Activated naive CD4-positive, alpha-beta T cell treated with anti-CD3 and anti-CD28 coated beads for 36 hours (primary cell): ENCODE data around the gene IFIT3. TPM values are rescaled to one million over a fixed set of nuclear protein-coding genes. Genes with fewer than 3 reads are reported as not detected.
"Not testable (repeated sequence)": the region's sequence is repeated elsewhere in the genome, so short reads cannot be mapped to it uniquely, and the experiment has no call there.

Experiments used
- CTCF ChIA-PET: fragments of 350-600 bp; sonication (Branson Sonifier 250); formaldehyde crosslinking; loops from one replicate; lab custom pipeline; 2021; ENCODE audit warnings: antibody characterized with exemption; lab: Charles Lee
- DNase-seq: peaks from one replicate; pipeline ENCODE4 v3.0.0-alpha.2; 2020
- H3K27ac Mint-ChIP-seq: one replicate; pipeline ENCODE4 v1.8.0; 2021; ENCODE audit warnings: mild to moderate bottlenecking, mixed read lengths
- H3K27me3 Mint-ChIP-seq: one replicate; pipeline ENCODE4 v1.8.0; 2021; ENCODE audit warnings: low read depth, mixed read lengths
- H3K36me3 Mint-ChIP-seq: one replicate; pipeline ENCODE4 v1.8.0; 2021; ENCODE audit warnings: low read depth, mixed read lengths
- H3K4me1 Mint-ChIP-seq: one replicate; pipeline ENCODE4 v1.8.0; 2021; ENCODE audit warnings: low read depth, mixed read lengths
- H3K4me3 Mint-ChIP-seq: one replicate; pipeline ENCODE4 v1.8.0; 2021; ENCODE audit warnings: mild to moderate bottlenecking, moderate library complexity, mixed read lengths
- H3K9me3 Mint-ChIP-seq: one replicate; pipeline ENCODE4 v1.8.0; 2021; ENCODE audit warnings: mixed read lengths
- intact Hi-C: fragments of 100-400 bp; cut with micrococcal nuclease; formaldehyde crosslinking; loops from one replicate; pipeline ENCODE4 v1.15.1; 2023
- total RNA-seq, 2 experiments: library from RNA; stranded (reverse); gene quantifications; one replicate each; pipeline ENCODE4 v1.2.3, GENCODE V29; 2021

IFIT3 gene
- total RNA-seq, 2 experiments from 2014 or later = 13.9 to 14.4 TPM

DNA sequence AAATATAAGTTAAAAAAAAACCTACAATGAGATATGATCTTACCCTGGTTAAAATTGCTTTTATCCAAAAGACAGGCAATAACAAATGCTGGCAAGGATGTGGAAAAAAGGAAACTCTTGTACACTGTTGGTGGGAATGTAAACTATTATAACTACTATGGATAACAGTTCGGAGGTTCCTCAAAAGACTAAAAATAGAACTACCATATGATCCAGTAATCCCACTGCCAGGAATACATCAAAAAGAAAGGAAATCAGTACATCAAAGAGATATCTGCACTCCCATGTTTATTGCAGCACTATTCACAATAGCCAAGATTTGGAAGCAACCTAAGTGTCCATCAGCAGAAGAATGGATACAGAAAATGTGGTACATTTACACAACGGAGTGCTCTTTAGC, 1.9 kb upstream of the IFIT3 start:
- H3K27ac Mint-ChIP-seq, DNase-seq, intact Hi-C loops, H3K36me3 Mint-ChIP-seq, H3K4me3 Mint-ChIP-seq, H3K9me3 Mint-ChIP-seq, CTCF ChIA-PET, H3K27me3 Mint-ChIP-seq: not testable (repeated sequence)
- H3K4me1 Mint-ChIP-seq = peaks cover 22% of the 10 kb centered on the region

DNA sequence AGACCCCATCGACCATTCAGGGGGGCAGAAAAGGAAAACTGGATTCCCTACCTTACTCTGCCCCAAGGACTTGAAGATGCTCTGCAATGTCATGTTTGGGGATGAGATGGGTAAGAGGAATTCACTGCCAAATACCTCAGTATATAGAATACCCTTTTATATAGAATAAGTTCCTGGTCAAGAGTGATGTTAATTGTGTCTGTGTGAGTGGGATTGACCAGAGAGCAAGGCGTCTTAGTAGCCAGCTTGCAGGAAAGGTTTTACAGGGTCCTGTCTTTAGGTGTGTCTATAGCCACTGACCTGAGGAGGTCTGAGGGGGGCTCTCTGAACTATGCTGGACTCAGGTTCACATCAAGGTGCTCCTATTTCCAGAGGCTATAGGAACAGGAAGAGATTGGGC, 1.4 kb downstream of the IFIT3 start:
- CTCF ChIA-PET = no interaction called here
- no peak overlapping the region for H3K4me3 Mint-ChIP-seq
- H3K27me3 Mint-ChIP-seq = peaks cover 2% of the 10 kb centered on the region
- no peak overlapping the region for H3K27ac Mint-ChIP-seq
- intact Hi-C loops = no loop called here
- no peak for DNase-seq
- H3K4me1 Mint-ChIP-seq = peaks cover 51% of the 10 kb centered on the region
- H3K36me3 Mint-ChIP-seq = no peaks in the 10 kb centered on the region
- H3K9me3 Mint-ChIP-seq = no peaks in the 10 kb centered on the region

DNA sequence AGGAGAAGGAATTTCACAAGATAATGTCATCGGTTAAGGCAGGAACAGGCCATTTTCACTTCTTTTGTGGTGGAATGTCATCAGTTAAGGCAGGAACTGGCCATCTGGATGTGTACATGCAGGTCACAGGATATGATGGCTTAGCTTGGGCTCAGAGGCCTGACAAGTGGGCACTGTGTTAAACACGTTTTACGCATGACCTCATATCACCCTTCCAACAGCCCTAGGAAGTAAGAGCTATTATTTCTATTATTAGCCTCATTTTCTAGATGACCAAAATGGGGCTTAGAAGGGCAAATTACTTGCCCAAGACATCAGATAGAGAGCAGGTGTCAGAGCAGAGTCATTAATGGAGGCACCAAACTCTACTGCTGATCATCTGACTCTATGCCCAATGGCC, 2.2 kb downstream of the IFIT3 start:
- H3K27me3 Mint-ChIP-seq, H3K9me3 Mint-ChIP-seq, H3K4me3 Mint-ChIP-seq, H3K36me3 Mint-ChIP-seq, DNase-seq, CTCF ChIA-PET, H3K27ac Mint-ChIP-seq, intact Hi-C loops: not testable (repeated sequence)
- peaks cover 54% of the 10 kb centered on the region for H3K4me1 Mint-ChIP-seq

DNA sequence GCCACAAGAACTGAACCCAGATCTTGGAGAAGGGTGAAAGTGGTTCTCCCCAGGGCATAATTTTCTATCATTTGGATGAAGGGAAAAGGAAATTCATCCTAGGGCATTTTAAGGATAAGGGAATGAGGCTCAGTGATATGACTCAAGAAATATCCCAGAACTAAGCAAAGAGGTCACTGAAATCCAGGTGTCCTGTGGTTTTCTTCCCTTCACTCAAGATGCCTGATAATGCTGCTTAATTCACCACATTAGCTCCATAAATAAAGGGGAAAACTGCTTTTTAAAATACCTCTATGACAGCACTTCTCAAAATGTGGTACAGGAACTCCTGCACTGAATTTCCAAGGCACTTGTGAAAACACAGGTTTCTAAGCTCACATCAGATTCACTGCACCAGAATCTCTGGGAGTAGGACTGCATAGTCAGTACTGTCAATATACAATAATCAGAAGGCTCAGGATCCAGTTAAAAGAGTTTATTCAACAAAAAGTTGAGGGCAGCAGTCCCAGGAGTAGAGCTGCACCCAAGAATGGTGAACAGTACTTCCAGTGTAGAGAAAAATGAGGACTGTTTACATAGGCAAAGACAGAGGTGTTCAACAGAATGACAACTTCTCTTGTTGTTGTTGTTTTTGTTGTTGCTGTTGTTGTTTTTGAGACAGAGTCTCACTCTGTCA, 2.9 kb downstream of the IFIT3 start:
- no peak for DNase-seq
- no peaks in the 10 kb centered on the region for H3K9me3 Mint-ChIP-seq
- H3K27ac Mint-ChIP-seq = no peak overlapping the region
- H3K27me3 Mint-ChIP-seq = peaks cover 8% of the 10 kb centered on the region
- CTCF ChIA-PET = no interaction called here
- H3K4me1 Mint-ChIP-seq = peaks cover 61% of the 10 kb centered on the region
- H3K36me3 Mint-ChIP-seq = no peaks in the 10 kb centered on the region
- intact Hi-C loops = no loop called here
- no peak overlapping the region for H3K4me3 Mint-ChIP-seq

DNA sequence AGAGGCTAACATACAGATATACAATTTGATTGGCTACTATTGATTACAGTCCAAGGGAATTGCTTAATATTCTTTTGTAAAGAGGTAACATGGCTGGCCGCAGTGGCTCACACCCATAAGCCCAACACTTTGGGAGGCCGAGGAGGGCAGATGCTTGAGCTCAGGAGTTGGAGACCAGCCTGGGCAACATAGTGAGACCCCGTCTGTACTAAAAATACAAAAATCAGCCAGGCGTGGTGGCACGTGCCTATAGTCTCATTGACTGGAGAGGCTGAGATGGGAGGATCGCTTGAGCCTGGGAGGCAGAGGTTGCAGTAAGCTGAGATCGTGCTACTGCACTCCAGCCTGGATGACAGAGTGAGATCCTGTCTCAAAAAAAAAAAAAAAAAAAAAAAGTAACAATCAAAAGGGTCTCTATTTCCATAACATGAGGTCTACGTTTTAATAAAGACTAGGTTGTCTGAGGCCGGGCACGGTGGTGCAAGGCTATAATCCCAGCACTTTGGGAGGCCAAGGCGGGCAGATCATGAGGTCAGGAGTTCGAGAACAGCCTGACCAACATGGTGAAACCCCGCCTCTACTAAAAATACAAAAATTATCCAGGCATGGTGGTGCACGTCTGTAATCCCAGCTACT, 3.8 kb downstream of the IFIT3 start:
- not testable (repeated sequence) for DNase-seq, H3K27me3 Mint-ChIP-seq, H3K36me3 Mint-ChIP-seq, H3K9me3 Mint-ChIP-seq
- H3K4me1 Mint-ChIP-seq = peaks cover 67% of the 10 kb centered on the region
- peak overlapping the region; percentile 41 for H3K27ac Mint-ChIP-seq
- CTCF ChIA-PET = interaction anchor here (1.0 kb wide), 1 partner anchor 18 kb away, joined by 3 read pairs; no protein-coding TSS in a partner anchor
- intact Hi-C loops = loop anchor here (1.0 kb wide), 3 partner anchors 36 to 328 kb away; no protein-coding TSS in a partner anchor
- H3K4me3 Mint-ChIP-seq = peak overlapping the region; percentile 51

DNA sequence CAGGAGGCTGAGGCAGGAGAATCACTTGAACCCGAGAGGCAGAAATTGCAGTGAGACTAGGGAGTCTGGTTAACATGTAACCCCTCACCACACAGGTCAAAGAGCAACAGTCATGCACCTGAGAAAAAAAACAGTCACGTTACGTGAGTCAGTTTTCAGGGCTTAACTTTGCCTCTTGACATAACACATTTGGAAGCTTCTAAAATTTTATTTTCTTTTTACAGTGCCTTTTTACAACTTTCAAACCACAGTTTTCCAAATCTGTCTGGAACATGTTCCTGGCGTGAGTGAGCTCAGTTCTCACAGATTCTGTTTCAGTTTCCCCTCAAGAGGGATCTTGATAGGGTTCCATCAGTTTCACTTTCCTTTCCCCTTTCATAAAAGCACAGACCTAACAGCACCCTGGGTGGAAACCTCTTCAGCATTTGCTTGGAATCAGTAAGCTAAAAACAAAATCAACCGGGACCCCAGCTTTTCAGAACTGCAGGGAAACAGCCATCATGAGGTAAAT, 4.4 kb downstream of the IFIT3 start:
- no peaks in the 10 kb centered on the region for H3K36me3 Mint-ChIP-seq

DNA sequence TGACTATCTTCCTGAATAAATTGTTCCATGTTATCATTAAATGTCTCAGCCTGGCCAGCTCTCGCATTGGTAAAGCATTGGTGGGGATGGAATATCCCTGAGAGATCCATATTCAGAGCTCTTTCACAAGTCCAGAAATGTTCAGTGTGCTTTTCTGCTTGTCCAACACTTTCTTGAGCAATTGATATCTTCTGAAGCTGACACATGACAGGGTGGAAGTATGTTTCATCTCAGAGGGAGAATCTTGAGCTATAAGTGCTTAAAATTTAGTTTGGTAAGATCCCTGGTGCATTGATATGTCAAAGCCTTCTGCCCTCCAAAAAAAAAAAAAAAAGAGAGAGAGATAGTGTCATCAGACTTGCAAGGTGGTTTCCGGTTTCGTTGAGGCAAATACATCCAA, 7.4 kb downstream of the IFIT3 start:
- no peak overlapping the region for H3K4me3 Mint-ChIP-seq
- peaks cover 8% of the 10 kb centered on the region for H3K27me3 Mint-ChIP-seq
- CTCF ChIA-PET = interaction anchor here (0.7 kb wide), 1 partner anchor 68 kb away, joined by 3 read pairs; no protein-coding TSS in a partner anchor
- H3K9me3 Mint-ChIP-seq = no peaks in the 10 kb centered on the region
- peaks cover 61% of the 10 kb centered on the region for H3K4me1 Mint-ChIP-seq
- H3K36me3 Mint-ChIP-seq = peaks cover 2% of the 10 kb centered on the region
- no peak for DNase-seq
- H3K27ac Mint-ChIP-seq = no peak overlapping the region
- intact Hi-C loops = no loop called here

More for the DNA sequence above, 4.4 kb downstream of the IFIT3 start:
- H3K9me3 Mint-ChIP-seq = no peaks in the 10 kb centered on the region
- intact Hi-C loops = loop anchor here (1.0 kb wide), 3 partner anchors 37 to 329 kb away; no protein-coding TSS in a partner anchor
- DNase-seq = peak; percentile 49
- H3K4me3 Mint-ChIP-seq = peak overlapping the region; percentile 51
- peak overlapping the region; percentile 41 for H3K27ac Mint-ChIP-seq
- CTCF ChIA-PET = interaction anchor here (0.8 to 1.0 kb wide), 2 partner anchors 18 to 82 kb away, joined by 3 read pairs; partner anchors contain the start of gene IFIT5
- H3K27me3 Mint-ChIP-seq = peaks cover 8% of the 10 kb centered on the region
- H3K4me1 Mint-ChIP-seq = peaks cover 71% of the 10 kb centered on the region

DNA sequence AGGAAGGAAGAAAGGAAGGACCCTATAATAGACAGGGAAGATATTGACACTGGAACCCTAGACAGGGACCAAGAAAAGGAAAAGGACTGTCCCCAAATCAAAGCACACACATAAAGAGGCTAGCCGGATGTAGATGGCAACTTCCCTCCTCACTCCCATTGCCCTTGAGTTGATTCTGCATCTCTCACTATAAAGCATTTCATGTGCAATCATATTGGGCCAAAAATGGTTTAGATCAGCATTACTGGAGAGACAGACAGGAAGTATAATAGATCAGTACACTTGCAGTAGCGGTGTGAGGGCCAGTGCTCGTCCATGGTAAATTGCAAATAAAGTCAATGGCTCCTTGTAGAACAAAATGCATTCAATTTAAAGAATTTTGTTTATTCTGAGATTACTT, 8.4 kb downstream of the IFIT3 start:
- no peaks in the 10 kb centered on the region for H3K9me3 Mint-ChIP-seq
- peaks cover 2% of the 10 kb centered on the region for H3K36me3 Mint-ChIP-seq
- H3K4me3 Mint-ChIP-seq = no peak overlapping the region
- CTCF ChIA-PET = interaction anchor here (1.1 kb wide), 1 partner anchor 82 kb away, joined by 3 read pairs; no protein-coding TSS in a partner anchor
- DNase-seq = no peak
- peaks cover 8% of the 10 kb centered on the region for H3K27me3 Mint-ChIP-seq
- H3K27ac Mint-ChIP-seq = no peak overlapping the region
- intact Hi-C loops = no loop called here
- H3K4me1 Mint-ChIP-seq = peaks cover 55% of the 10 kb centered on the region

DNA sequence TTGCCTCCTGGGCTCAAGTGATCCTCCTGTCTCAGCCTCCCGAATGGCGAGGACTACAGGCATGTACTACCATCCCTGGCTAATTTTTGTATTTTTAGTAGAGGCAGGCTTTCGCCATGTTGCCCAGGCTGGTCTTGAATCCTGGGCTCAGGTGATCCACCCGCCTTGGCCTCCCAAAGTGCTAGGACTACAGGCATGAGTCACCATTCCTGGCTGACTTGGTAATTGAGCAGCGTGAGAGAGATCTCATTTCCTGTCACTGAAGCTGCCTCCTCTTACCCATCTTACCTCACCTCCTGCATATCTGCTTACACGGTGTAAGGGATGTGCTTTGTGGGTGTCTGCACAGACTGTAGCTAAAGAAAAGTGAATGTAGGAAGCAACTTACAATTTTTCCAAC, 9.7 kb downstream of the IFIT3 start:
- Mint-ChIP-seq H3K4me1 (peaks cover 43% of the 10 kb centered on the region), H3K27ac (no peak overlapping the region), H3K4me3 (peak overlapping the region; percentile 10), H3K27me3 (peaks cover 8% of the 10 kb centered on the region), H3K9me3 (no peaks in the 10 kb centered on the region), H3K36me3 (peaks cover 2% of the 10 kb centered on the region)
- intact Hi-C loops = no loop called here
- DNase-seq = peak; percentile 76
- CTCF ChIA-PET = interaction anchor here (0.8 to 3.3 kb wide), 5 partner anchors 14 to 81 kb away, joined by 3 to 12 read pairs (median 3); partner anchors contain the start of gene IFIT1

DNA sequence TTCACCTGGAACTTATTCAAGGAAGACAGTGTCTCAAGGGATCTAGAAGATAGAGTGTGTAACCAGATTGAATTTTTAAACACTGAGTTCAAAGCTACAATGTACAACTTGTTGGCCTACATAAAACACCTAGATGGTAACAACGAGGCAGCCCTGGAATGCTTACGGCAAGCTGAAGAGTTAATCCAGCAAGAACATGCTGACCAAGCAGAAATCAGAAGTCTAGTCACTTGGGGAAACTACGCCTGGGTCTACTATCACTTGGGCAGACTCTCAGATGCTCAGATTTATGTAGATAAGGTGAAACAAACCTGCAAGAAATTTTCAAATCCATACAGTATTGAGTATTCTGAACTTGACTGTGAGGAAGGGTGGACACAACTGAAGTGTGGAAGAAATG, 10.9 kb downstream of the IFIT3 start:
- Mint-ChIP-seq H3K27ac (no peak overlapping the region), H3K36me3 (peaks cover 2% of the 10 kb centered on the region), H3K4me1 (peaks cover 31% of the 10 kb centered on the region), H3K9me3 (no peaks in the 10 kb centered on the region), H3K27me3 (peaks cover 6% of the 10 kb centered on the region), H3K4me3 (no peak overlapping the region)
- CTCF ChIA-PET = interaction anchor here (1.1 to 3.3 kb wide), 3 partner anchors 25 to 54 kb away, joined by 3 to 12 read pairs (median 3); partner anchors contain the start of gene IFIT1
- intact Hi-C loops = no loop called here
- no peak for DNase-seq

DNA sequence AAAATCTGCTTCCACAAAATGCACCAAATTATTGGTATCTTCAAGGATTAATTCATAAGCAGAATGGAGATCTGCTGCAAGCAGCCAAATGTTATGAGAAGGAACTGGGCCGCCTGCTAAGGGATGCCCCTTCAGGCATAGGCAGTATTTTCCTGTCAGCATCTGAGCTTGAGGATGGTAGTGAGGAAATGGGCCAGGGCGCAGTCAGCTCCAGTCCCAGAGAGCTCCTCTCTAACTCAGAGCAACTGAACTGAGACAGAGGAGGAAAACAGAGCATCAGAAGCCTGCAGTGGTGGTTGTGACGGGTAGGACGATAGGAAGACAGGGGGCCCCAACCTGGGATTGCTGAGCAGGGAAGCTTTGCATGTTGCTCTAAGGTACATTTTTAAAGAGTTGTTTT, 12.1 kb downstream of the IFIT3 start:
- Mint-ChIP-seq H3K27ac (no peak overlapping the region), H3K36me3 (peaks cover 2% of the 10 kb centered on the region), H3K4me1 (peaks cover 25% of the 10 kb centered on the region), H3K4me3 (no peak overlapping the region), H3K27me3 (peaks cover 6% of the 10 kb centered on the region), H3K9me3 (no peaks in the 10 kb centered on the region)
- DNase-seq = no peak
- CTCF ChIA-PET = interaction anchor here (0.7 to 3.3 kb wide), 3 partner anchors 13 to 260 kb away, joined by 3 to 12 read pairs (median 3); no protein-coding TSS in a partner anchor
- intact Hi-C loops = no loop called here

DNA sequence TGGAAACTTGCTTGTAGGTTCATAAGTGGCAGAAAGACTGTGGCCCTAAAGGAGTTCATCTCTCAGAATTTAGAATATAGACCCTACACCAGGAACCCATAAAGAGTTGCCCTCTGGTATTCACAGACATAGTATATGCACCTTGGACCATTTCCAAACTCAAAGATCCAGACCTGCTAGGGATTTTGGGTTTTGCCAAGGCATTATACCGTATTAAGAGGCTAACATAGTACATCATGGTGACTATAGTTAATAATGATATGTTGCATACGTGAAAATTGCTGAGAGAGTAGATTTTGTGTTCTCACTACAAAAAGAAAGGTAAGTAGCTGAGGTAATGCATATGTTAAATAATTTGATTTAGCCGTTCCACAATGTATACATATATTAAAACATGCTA, 13.9 kb downstream of the IFIT3 start:
- H3K9me3 Mint-ChIP-seq = no peaks in the 10 kb centered on the region
- H3K27ac Mint-ChIP-seq = no peak overlapping the region
- no peak overlapping the region for H3K4me3 Mint-ChIP-seq
- H3K36me3 Mint-ChIP-seq = peaks cover 2% of the 10 kb centered on the region
- intact Hi-C loops = no loop called here
- CTCF ChIA-PET = no interaction called here
- no peak for DNase-seq
- peaks cover 10% of the 10 kb centered on the region for H3K4me1 Mint-ChIP-seq
- H3K27me3 Mint-ChIP-seq = no peaks in the 10 kb centered on the region
